ENCODE results near the gene SPATA25. TPM values are rescaled to one million over a fixed set of nuclear protein-coding genes. Genes with fewer than 3 reads are reported as not detected.

SPATA25 gene
- total RNA-seq, 4 donors from 2014 or later: 1.8 to 27.0 (median 3.6) TPM

- DNase-seq (ENCODE audit: low spot score) (no peak), ATAC-seq (ENCODE audit: low FRiP score) (no peak)
- TF ChIP-seq, protein P1, sequence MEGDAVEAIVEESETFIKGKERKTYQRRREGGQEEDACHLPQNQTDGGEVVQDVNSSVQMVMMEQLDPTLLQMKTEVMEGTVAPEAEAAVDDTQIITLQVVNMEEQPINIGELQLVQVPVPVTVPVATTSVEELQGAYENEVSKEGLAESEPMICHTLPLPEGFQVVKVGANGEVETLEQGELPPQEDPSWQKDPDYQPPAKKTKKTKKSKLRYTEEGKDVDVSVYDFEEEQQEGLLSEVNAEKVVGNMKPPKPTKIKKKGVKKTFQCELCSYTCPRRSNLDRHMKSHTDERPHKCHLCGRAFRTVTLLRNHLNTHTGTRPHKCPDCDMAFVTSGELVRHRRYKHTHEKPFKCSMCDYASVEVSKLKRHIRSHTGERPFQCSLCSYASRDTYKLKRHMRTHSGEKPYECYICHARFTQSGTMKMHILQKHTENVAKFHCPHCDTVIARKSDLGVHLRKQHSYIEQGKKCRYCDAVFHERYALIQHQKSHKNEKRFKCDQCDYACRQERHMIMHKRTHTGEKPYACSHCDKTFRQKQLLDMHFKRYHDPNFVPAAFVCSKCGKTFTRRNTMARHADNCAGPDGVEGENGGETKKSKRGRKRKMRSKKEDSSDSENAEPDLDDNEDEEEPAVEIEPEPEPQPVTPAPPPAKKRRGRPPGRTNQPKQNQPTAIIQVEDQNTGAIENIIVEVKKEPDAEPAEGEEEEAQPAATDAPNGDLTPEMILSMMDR (IDR thresholded peaks at IDR 0.05): no peak
Observed at GRCh38 chr20:45842169-45842812, 45.1 kb downstream of the SPATA25 start.

DNA sequence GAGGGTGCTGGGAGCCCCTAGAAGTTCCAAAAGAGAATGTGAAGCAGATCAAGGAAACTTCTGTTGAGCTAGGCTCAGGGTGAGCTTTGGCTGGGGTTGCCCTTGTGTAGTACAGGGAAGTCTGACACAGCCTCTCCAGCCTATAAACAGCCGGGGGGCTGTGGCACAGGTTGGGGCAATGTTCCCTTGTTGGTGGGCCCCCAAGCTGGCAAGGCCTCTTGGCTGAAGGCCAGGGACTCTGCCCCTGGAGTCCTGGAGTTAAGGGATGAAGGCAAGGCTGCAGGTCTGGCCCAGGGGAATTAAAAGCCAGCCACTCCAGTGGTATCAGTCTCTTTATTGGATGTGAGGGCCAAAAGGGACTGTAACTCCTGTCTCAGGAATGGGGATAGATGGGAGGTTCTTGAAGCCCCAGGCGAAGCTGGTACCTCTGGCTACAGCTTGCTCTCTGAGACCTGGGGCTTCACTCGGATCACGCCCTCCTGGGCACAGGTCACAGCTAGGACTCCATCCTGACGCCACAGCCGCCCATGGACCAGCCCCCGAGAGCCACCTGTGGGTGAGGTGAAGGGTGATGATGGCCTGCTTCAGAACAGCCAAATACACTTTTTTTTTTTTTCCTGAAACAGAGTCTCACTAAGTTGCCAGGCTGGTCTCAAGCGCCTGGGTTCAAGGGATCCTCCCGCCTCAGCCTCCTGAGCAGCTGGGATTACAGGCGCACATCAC is 45.9 kb downstream of the SPATA25 start:
- DNase-seq (ENCODE audit: low spot score): no peak
- TF ChIP-seq, protein P1 (IDR thresholded peaks at IDR 0.05): no peak
- ATAC-seq (ENCODE audit: low FRiP score): no peak

DNA sequence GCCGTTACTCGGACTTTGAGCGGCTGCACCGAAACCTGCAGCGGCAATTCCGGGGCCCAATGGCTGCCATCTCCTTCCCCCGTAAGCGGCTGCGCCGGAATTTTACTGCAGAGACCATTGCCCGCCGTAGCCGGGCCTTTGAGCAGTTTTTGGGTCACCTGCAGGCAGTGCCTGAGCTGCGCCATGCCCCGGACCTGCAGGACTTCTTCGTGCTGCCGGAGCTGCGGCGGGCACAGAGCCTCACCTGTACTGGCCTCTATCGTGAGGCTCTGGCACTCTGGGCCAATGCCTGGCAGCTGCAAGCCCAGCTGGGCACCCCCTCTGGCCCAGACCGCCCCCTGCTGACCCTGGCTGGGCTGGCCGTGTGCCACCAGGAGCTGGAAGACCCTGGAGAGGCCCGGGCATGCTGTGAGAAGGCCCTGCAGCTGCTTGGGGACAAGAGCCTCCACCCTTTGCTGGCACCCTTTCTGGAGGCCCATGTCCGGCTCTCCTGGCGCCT is 46.7 kb downstream of the SPATA25 start:
- ATAC-seq (ENCODE audit: low FRiP score) (no peak), DNase-seq (ENCODE audit: low spot score) (no peak)
- TF ChIP-seq, protein P1 (IDR thresholded peaks at IDR 0.05): no peak

DNA sequence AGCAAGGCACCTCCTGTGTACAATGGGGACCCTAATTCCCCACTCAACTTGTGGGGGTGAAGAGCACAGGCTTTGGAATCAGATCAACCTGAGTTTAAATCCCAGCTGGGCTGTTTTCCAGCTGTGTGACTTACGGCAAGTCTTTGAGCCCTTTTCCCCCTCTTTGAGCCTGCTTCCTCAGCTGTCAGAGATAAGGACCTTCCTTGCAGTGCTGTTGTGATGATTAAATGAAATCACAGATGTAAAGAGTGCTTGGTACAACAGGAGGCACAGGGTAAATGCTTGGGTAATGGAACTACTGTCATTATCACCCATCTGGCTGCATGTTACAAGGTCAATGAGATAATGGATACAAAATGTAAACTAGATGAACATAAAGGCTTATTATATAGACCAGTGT is 50.6 kb downstream of the SPATA25 start:
- TF ChIP-seq, protein P1 (IDR thresholded peaks at IDR 0.05): no peak
- ATAC-seq (ENCODE audit: low FRiP score) (no peak), DNase-seq (ENCODE audit: low spot score) (no peak)

Other genes with a start within 250 kb of the SPATA25 start
- not detected for gene WFDC11, start 217.4 kb downstream of the SPATA25 start, total RNA-seq
- not detected for gene WFDC13, start 185.6 kb downstream of the SPATA25 start, total RNA-seq
- gene WFDC10B, start 182.6 kb downstream of the SPATA25 start, total RNA-seq: under 1 TPM in 1 of 4 donors, not detected in 3; 0.93 TPM
- not detected for gene SPINT4, start 165.3 kb downstream of the SPATA25 start, total RNA-seq
- 1 to 10 TPM in 1 of 4 donors, not detected in 3; 1.6 TPM for gene WFDC3, start 95.7 kb downstream of the SPATA25 start, total RNA-seq
- gene DNTTIP1, start 95.7 kb downstream of the SPATA25 start, total RNA-seq: 10 to 100 TPM; 12.7 to 38.6 (median 18.1) TPM
- gene UBE2C, start 75.0 kb downstream of the SPATA25 start, total RNA-seq: 10 to 100 TPM in 1 of 4 donors, 1 to 10 TPM in 1, not detected in 2; 1.4 to 10.1 TPM
- 1 to 10 TPM in 3 of 4 donors, not detected in 1; 1.2 to 2.2 (median 1.5) TPM for gene TNNC2, start 60.3 kb downstream of the SPATA25 start, total RNA-seq
- 100 to 1,000 TPM in 1 of 4 donors, 10 to 100 TPM in 3; 42.6 to 147 (median 66.8) TPM for gene SNX21, start 53.8 kb downstream of the SPATA25 start, total RNA-seq
- 10 to 100 TPM; 16.1 to 35.0 (median 30.8) TPM for gene ACOT8, start 30.2 kb downstream of the SPATA25 start, total RNA-seq
- gene ZSWIM3, start 30.0 kb downstream of the SPATA25 start, total RNA-seq: 1 to 10 TPM; 2.3 to 5.0 (median 3.1) TPM
- 1 to 10 TPM; 5.5 to 9.9 (median 7.0) TPM for gene ZSWIM1, start 6.4 kb downstream of the SPATA25 start, total RNA-seq
- 10 to 100 TPM in 3 of 4 donors, 1 to 10 TPM in 1; 8.5 to 32.0 (median 11.6) TPM for gene NEURL2, start 3.6 kb upstream of the SPATA25 start, total RNA-seq
- gene CTSA, start 3.7 kb upstream of the SPATA25 start, total RNA-seq: 100 to 1,000 TPM in 1 of 4 donors, 10 to 100 TPM in 3; 79.2 to 148 (median 85.9) TPM
- 1,000 to 10,000 TPM in 1 of 4 donors, 100 to 1,000 TPM in 3; 215 to 1,101 (median 301) TPM for gene PLTP, start 24.5 kb upstream of the SPATA25 start, total RNA-seq
- gene PCIF1, start 47.1 kb upstream of the SPATA25 start, total RNA-seq: 10 to 100 TPM; 18.8 to 36.9 (median 25.8) TPM
- 10 to 100 TPM; 14.5 to 29.1 (median 19.7) TPM for gene ZNF335, start 84.6 kb upstream of the SPATA25 start, total RNA-seq
- gene MMP9, start 121.3 kb upstream of the SPATA25 start, total RNA-seq: 10 to 100 TPM in 2 of 4 donors, 1 to 10 TPM in 1, under 1 TPM in 1; 0.84 to 90.4 (median 13.7) TPM
- gene SLC12A5, start 141.6 kb upstream of the SPATA25 start, total RNA-seq: under 1 TPM in 1 of 4 donors, not detected in 3; 0.19 TPM
- 10 to 100 TPM; 19.3 to 41.1 (median 23.2) TPM for gene NCOA5, start 202.3 kb upstream of the SPATA25 start, total RNA-seq
- 10 to 100 TPM; 15.0 to 33.4 (median 23.2) TPM for gene CD40, start 230.7 kb upstream of the SPATA25 start, total RNA-seq